Endothelial cell of umbilical vein (primary cell): ENCODE results near the gene CYP51A1. TPM values are rescaled to one million over a fixed set of nuclear protein-coding genes. Genes with fewer than 3 reads are reported as not detected.

ENCODE experiments used
- BruUV-seq: library from RNA; stranded (reverse); fragments of 400-500 nt; replicated peaks from 2 replicates; lab custom pipeline; 2021; lab: Mats Ljungman, UMichigan
- CTCF ChIA-PET: fragments of 300-600, 350-600 bp; sonication (Branson Sonifier 250); formaldehyde crosslinking; loops from one replicate; lab custom pipeline; 2021; ENCODE audit warnings: antibody characterized with exemption, inconsistent platforms; lab: Charles Lee
- POLR2A ChIA-PET: fragments of 300-600, 350-600 bp; sonication (Branson Sonifier 250); formaldehyde crosslinking; loops from one replicate; lab custom pipeline; 2021; ENCODE audit warnings: antibody characterized with exemption, inconsistent platforms; lab: Charles Lee
- DNase-seq: peaks from one replicate; pipeline ENCODE4 v3.0.0-alpha.2; 2011; ENCODE audit warnings: low read depth, low spot score
- FAIRE-seq: peaks from 2 replicates; lab custom pipeline; 2011; peaks lifted over from hg19 to GRCh38; lab: Jason Lieb, UNC
- H2AFZ ChIP-seq: 2 replicates; pipeline ENCODE4 v1.6.0; 2012; ENCODE audit warnings: low read depth, low read length, control low read depth, inconsistent platforms
- H3K27ac ChIP-seq: 2 replicates; pipeline ENCODE4 v1.5.1; 2011; ENCODE audit warnings: low read depth, mild to moderate bottlenecking, control low read depth, low read length, moderate library complexity; ENCODE audit not compliant: insufficient read depth
- H3K27me3 ChIP-seq, 2 experiments: 2 replicates each; pipeline versions ENCODE4 v1.6.0 to v1.6.1; 2011; ENCODE audit warnings: low read length in 2 of 2, mixed read lengths in 1 of 2; ENCODE audit not compliant: control insufficient read depth in 2 of 2, insufficient read depth in 2 of 2
- H3K36me3 ChIP-seq, 2 experiments: 2 replicates in 1 of 2; 3 replicates in 1 of 2; pipeline ENCODE4 v1.5.1; 2011; ENCODE audit warnings: low read length in 2 of 2, mild to moderate bottlenecking in 1 of 2, moderate library complexity in 1 of 2; ENCODE audit not compliant: control insufficient read depth in 2 of 2, insufficient read depth in 2 of 2; ENCODE audit errors: extremely low read depth in 1 of 2
- H3K4me1 ChIP-seq: 3 replicates; pipeline ENCODE4 v1.5.1; 2011; ENCODE audit warnings: mild to moderate bottlenecking, low read length; ENCODE audit not compliant: control insufficient read depth, insufficient read depth; ENCODE audit errors: extremely low read depth
- H3K4me2 ChIP-seq: 2 replicates; pipeline ENCODE4 v1.6.1; 2011; ENCODE audit warnings: low read length, control low read depth, mixed read lengths; ENCODE audit not compliant: insufficient read depth
- H3K4me3 ChIP-seq, 3 experiments: fragments of 200-600 bp in 1 of 3; sonication (generic), shearing (Covaris generic) in 1 of 3; replicated peaks in 1 of 3; 2 replicates each; pipeline ENCODE4 v1.5.1; 2011 to 2016; ENCODE audit warnings: control low read depth in 3 of 3, low read length in 3 of 3, mild to moderate bottlenecking in 2 of 3, inconsistent platforms in 1 of 3, low read depth in 1 of 3, moderate library complexity in 1 of 3; ENCODE audit not compliant: insufficient read depth in 1 of 3
- H3K79me2 ChIP-seq: 2 replicates; pipeline ENCODE4 v1.6.0; 2012; ENCODE audit warnings: low read length, inconsistent platforms; ENCODE audit not compliant: control insufficient read depth, insufficient read depth
- H3K9ac ChIP-seq: replicated peaks from 2 replicates; pipeline ENCODE3; 2011; ENCODE audit warnings: low read length, control low read depth; ENCODE audit not compliant: insufficient read depth; ENCODE audit errors: extremely low read depth
- H3K9me1 ChIP-seq: replicated peaks from 3 replicates; pipeline ENCODE4 v1.6.0; 2011; ENCODE audit warnings: mild to moderate bottlenecking, low read length; ENCODE audit not compliant: control insufficient read depth, insufficient read depth; ENCODE audit errors: extremely low read depth
- H3K9me3 ChIP-seq: replicated peaks from 2 replicates; pipeline ENCODE4 v1.5.1; 2012; ENCODE audit warnings: low read length, inconsistent platforms; ENCODE audit not compliant: control insufficient read depth, insufficient read depth
- H4K20me1 ChIP-seq: replicated peaks from 2 replicates; pipeline ENCODE3; 2011; ENCODE audit warnings: mild to moderate bottlenecking, low read length; ENCODE audit not compliant: control insufficient read depth, insufficient read depth; ENCODE audit errors: extremely low read depth
- EZH2 ChIP-seq: IDR thresholded peaks from 2 replicates; pipeline ENCODE4 v1.6.1; 2012; ENCODE audit warnings: borderline replicate concordance, low read depth, mild to moderate bottlenecking, moderate library complexity, low read length, inconsistent platforms; ENCODE audit not compliant: severe bottlenecking
- GATA2 ChIP-seq: IDR thresholded peaks from 2 replicates; pipeline ENCODE4 v1.7.0; 2011; ENCODE audit warnings: low read depth, mild to moderate bottlenecking, moderate library complexity, mixed read lengths, low read length; ENCODE audit not compliant: insufficient read length, insufficient read depth
- JUN ChIP-seq: IDR thresholded peaks from 2 replicates; pipeline ENCODE4 v1.6.1; 2011; ENCODE audit warnings: borderline replicate concordance, low read depth; ENCODE audit not compliant: insufficient read length, insufficient read depth
- POLR2AphosphoS5 ChIP-seq: IDR thresholded peaks from 2 replicates; pipeline ENCODE4 v1.6.1; 2012; ENCODE audit warnings: low read depth, mild to moderate bottlenecking, control low read depth, low read length, moderate library complexity; ENCODE audit not compliant: insufficient read depth
- dilution Hi-C: fragments of 300-500 bp; cut with MboI; formaldehyde crosslinking; loops from one replicate; pipeline ENCODE4 v1.15.0; 2019; ENCODE audit warnings: low sequenced_read_pairs; ENCODE audit not compliant: extremely low pct_ligation_motif_present
- intact Hi-C: fragments of 100-400 bp; cut with micrococcal nuclease; formaldehyde crosslinking; loops from one replicate; pipeline ENCODE4 v1.10.0; 2022
- polyA plus RNA-seq, 4 experiments: library from polyadenylated mRNA; depleted of rRNA in 3 of 4; stranded (reverse) in 3 of 4; unstranded in 1 of 4; fragments of >200 nt; gene quantifications; 2 replicates each; pipeline versions ENCODE4 v1.2.1 to v1.2.3, GENCODE V29; 2011 to 2012; ENCODE audit warnings: missing spikeins in 1 of 4
- total RNA-seq: library from RNA; stranded (reverse); gene quantifications from 2 replicates; pipeline ENCODE4 v1.2.3, GENCODE V29; 2021
- TF ChIP-seq, protein P1 (sequence below), 2 donors: IDR thresholded peaks; 1 replicate in 1 of 2; 2 replicates in 1 of 2; pipeline ENCODE4 v1.5.1; 2011; ENCODE audit warnings: low read length in 2 of 2, mild to moderate bottlenecking in 2 of 2, moderate library complexity in 2 of 2, control low read depth in 1 of 2, inconsistent platforms in 1 of 2, low read depth in 1 of 2; ENCODE audit not compliant: insufficient read depth in 1 of 2; ENCODE audit errors: extremely low read depth in 1 of 2
- TF ChIP-seq, protein P2 (sequence below): IDR thresholded peaks from 2 replicates; pipeline ENCODE4 v1.6.1; 2011; ENCODE audit not compliant: insufficient read depth, insufficient read length

CYP51A1 gene
- total and polyA plus RNA-seq, 2 donors (not counting 3 experiments of a cell fraction or from before 2014, with no cell fraction given): 16.5 to 119 TPM

DNA sequence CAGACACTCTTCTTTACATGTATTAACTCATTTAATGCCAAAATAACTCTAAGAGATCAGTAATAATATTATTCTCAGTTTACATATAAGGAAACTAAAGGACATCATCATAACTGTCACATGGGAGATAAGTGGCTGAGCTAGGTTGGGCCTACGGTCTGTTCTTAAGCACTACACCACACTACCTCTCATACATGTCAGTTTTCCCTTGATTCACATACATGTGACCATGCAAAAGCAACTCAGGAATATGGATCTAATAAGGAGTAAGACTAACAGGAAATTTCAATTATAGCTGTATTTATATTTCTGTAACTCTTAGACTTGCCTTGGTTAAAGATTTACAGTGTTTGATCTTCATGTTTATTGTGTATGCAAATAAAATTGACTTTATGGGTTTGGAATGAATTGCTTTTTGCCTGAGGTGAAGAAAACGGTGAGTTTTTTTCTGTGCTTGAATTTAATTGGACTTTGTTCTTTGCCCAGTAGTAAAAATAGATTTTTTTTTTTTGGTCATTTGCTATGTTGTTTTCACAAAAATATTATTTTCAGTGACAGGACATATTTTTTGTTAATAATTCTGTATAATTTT lies 69.7 kb downstream of the CYP51A1 start:
- dilution Hi-C loops (no loop called here), intact Hi-C loops (no loop called here)
- Histone ChIP-seq H3K4me3 (no peak overlapping the region), H3K27ac (no peak overlapping the region), H2AFZ (no peak overlapping the region), H4K20me1 (no peaks in the 10 kb centered on the region), H3K9me1 (no peaks in the 10 kb centered on the region), H3K9me3 (no peaks in the 10 kb centered on the region), H3K4me2 (no peak overlapping the region), H3K27me3 (no peaks in the 10 kb centered on the region), H3K79me2 (no peaks in the 10 kb centered on the region), H3K9ac (no peak overlapping the region), H3K4me1 (no peaks in the 10 kb centered on the region), H3K36me3 (no peaks in the 10 kb centered on the region)
- no peak for FAIRE-seq
- POLR2A ChIA-PET: no interaction called here
- TF ChIP-seq, protein P1, sequence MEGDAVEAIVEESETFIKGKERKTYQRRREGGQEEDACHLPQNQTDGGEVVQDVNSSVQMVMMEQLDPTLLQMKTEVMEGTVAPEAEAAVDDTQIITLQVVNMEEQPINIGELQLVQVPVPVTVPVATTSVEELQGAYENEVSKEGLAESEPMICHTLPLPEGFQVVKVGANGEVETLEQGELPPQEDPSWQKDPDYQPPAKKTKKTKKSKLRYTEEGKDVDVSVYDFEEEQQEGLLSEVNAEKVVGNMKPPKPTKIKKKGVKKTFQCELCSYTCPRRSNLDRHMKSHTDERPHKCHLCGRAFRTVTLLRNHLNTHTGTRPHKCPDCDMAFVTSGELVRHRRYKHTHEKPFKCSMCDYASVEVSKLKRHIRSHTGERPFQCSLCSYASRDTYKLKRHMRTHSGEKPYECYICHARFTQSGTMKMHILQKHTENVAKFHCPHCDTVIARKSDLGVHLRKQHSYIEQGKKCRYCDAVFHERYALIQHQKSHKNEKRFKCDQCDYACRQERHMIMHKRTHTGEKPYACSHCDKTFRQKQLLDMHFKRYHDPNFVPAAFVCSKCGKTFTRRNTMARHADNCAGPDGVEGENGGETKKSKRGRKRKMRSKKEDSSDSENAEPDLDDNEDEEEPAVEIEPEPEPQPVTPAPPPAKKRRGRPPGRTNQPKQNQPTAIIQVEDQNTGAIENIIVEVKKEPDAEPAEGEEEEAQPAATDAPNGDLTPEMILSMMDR (IDR thresholded peaks at IDR 0.05; ENCODE audit: extremely low read depth in 1 of 2, insufficient read depth in 1 of 2, low read depth in 1 of 2, low read length in 2 of 2): no peak
- TF ChIP-seq EZH2 (no peak), GATA2 (no peak), JUN (no peak), POLR2AphosphoS5 (no peak)
- TF ChIP-seq, protein P2, sequence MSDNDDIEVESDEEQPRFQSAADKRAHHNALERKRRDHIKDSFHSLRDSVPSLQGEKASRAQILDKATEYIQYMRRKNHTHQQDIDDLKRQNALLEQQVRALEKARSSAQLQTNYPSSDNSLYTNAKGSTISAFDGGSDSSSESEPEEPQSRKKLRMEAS: no peak
- DNase-seq: no peak
- BruUV-seq: no TSS peak
- CTCF ChIA-PET: no interaction called here

Other genes with a start within 250 kb of the CYP51A1 start
- 41.8 and 51.6 TPM in 2 replicates for gene AKAP9, start 193.6 kb downstream of the CYP51A1 start, total RNA-seq
- 8.3 and 9.5 TPM in 2 replicates for gene AKAP9, start 193.6 kb downstream of the CYP51A1 start, polyA plus RNA-seq
- gene LRRD1, start 44.7 kb upstream of the CYP51A1 start, total RNA-seq: 0.46 TPM in 1 of 2 replicates, not detected in the other
- gene LRRD1, start 44.7 kb upstream of the CYP51A1 start, polyA plus RNA-seq: 0.03 TPM in 1 of 2 replicates, not detected in the other
- gene KRIT1, start 111.4 kb upstream of the CYP51A1 start, total RNA-seq: 32.9 and 43.7 TPM in 2 replicates
- 13.6 and 22.8 TPM in 2 replicates for gene KRIT1, start 111.4 kb upstream of the CYP51A1 start, polyA plus RNA-seq
- 48.4 and 56.5 TPM in 2 replicates for gene ANKIB1, start 111.5 kb upstream of the CYP51A1 start, total RNA-seq
- 16.9 and 17.0 TPM in 2 replicates for gene ANKIB1, start 111.5 kb upstream of the CYP51A1 start, polyA plus RNA-seq